ENCODE data around the gene PTAR1.

PTAR1 gene

GRCh38 chr9:69715096-69715495 is 44.7 kb downstream of the PTAR1 start:
- no peak for DNase-seq (ENCODE audit: low read depth in 2 of 2)
- no peak for TF ChIP-seq CTCF (IDR thresholded peaks at IDR 0.05; ENCODE audit: low read depth, low read length)
- no peak overlapping the region for H3K4me3 ChIP-seq (replicated peaks in 1 of 2; ENCODE audit: low read depth in 2 of 2, low read length in 2 of 2)

GRCh38 chr9:69697475-69697874 is 62.3 kb downstream of the PTAR1 start:
- H3K4me3 ChIP-seq (replicated peaks in 1 of 2; ENCODE audit: low read depth in 2 of 2, low read length in 2 of 2), result no peak overlapping the region
- no peak for TF ChIP-seq CTCF (IDR thresholded peaks at IDR 0.05; ENCODE audit: low read depth, low read length)
- DNase-seq (ENCODE audit: low read depth in 2 of 2), result no peak

- TF ChIP-seq CTCF (IDR thresholded peaks at IDR 0.05; ENCODE audit: low read depth, low read length), result no peak
- no peak for DNase-seq (ENCODE audit: low read depth in 2 of 2)
- H3K4me3 ChIP-seq (replicated peaks in 1 of 2; ENCODE audit: low read depth in 2 of 2, low read length in 2 of 2), result no peak overlapping the region
Observed at GRCh38 chr9:69696802-69697201, 63.0 kb downstream of the PTAR1 start.

GRCh38 chr9:69689991-69690538 is 69.7 kb downstream of the PTAR1 start:
- no peak for TF ChIP-seq CTCF (IDR thresholded peaks at IDR 0.05; ENCODE audit: low read depth, low read length)
- no peak for DNase-seq (ENCODE audit: low read depth in 2 of 2)

GRCh38 chr9:69683927-69684326 is 75.9 kb downstream of the PTAR1 start:
- H3K4me3 ChIP-seq (replicated peaks in 1 of 2; ENCODE audit: low read depth in 2 of 2, low read length in 2 of 2), result no peak overlapping the region
- no peak for TF ChIP-seq CTCF (IDR thresholded peaks at IDR 0.05; ENCODE audit: low read depth, low read length)
- DNase-seq (ENCODE audit: low read depth in 2 of 2), result no peak

More at GRCh38 chr9:69689991-69690538, 69.7 kb downstream of the PTAR1 start:
- H3K4me3 ChIP-seq (replicated peaks in 1 of 2; ENCODE audit: low read depth in 2 of 2, low read length in 2 of 2), result no peak overlapping the region

- no peak overlapping the region for H3K4me3 ChIP-seq (replicated peaks in 1 of 2; ENCODE audit: low read depth in 2 of 2, low read length in 2 of 2)
- DNase-seq (ENCODE audit: low read depth in 2 of 2), result no peak
- no peak for TF ChIP-seq CTCF (IDR thresholded peaks at IDR 0.05; ENCODE audit: low read depth, low read length)
Observed at GRCh38 chr9:69678843-69679538, 80.8 kb downstream of the PTAR1 start.
